ENCODE measurements around the gene GMEB2.
"Not testable (repeated sequence)": the region's sequence is repeated elsewhere in the genome, so short reads cannot be mapped to it uniquely, and the experiment has no call there.

Gene GMEB2

DNA sequence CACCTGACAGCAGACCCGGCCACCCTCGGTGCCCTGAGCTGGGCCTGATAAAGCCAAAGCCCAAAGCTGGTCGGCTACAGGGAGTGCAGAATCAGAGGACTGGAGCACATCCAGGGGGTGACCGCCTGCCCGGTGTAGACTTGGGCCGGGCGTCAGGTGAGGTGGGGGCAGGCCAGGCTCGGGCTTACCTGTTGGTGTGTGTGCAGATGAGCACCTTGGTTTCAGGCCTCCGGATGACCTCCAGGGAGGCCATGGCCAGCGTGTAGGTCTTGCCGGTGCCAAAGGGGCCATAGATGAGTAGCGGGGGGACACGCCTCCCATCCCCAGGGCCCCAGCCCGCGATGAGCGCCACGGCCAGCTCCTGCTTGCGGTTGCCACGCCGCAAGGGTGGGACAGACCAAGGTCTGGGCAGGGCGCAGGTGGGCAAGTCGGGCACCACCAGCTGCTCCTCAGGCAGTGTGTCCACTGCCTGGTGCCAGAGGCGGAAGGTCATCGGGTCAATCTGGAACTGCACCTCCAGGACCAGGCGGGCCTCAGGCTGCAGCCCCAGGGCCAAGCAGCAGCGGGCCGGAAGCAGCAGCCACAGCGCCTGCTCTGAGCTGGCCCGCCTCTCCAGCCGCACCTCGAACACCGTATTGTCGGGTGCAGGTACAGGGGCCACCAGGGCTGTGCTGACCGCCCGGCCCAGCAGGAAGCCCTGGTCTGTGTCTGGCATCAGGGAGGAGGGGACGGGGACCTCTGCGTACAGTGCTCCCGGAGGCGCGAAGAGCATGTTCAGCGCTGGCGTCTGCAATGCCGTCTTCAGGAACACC is 58.5 kb downstream of the GMEB2 start:
- DNase-seq: no peak

- DNase-seq: no peak
Observed at GRCh38 chr20:63567386-63568169, 59.3 kb downstream of the GMEB2 start.

DNA sequence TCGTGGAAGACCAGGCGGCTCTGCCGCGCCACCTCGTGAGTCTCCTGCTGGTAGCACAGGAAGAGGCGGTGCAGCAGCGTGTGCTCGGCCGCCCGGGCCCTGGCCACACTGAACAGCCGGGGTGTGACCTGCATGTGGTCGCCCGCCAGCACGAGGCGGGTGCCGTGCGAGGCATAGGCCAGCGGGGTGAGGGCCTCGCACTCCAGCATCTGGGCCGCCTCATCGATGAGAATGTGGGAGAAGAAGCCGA is 59.8 kb downstream of the GMEB2 start:
- no peak for DNase-seq

DNA sequence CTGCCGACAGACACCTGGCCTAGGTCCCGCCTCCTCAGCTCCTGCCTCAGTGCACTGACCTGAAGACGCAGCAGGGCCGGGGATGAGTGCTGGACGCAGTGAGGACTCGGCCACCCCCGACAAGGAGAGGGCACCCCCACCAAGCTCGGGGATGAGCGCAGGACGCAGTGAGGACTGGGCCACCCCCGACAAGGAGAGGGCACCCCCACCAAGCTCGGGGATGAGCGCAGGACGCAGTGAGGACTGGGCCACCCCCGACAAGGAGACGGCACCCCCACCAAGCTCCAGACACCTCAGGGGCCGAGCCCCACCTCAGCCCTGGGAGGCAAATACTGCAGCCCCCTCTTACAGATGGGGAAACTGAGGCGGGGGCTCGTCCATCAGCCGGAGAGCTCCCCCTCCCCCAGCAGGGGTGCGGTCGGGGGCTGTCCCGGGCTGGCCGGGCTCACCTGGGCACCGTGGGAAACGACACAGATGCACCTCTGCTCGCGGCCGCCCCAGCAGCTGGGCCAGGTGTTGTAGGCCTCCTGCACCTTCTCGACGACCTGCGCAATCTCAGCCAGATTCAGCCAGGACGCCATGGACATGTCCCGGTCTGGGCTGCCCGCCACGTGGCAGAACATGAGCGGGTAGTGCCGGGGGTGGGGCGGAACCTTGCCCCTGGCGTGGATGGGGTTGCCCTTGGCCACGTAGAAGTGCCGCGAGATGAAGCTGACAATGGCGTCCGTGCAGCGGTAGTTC is 60.3 kb downstream of the GMEB2 start:
- DNase-seq: no peak

DNA sequence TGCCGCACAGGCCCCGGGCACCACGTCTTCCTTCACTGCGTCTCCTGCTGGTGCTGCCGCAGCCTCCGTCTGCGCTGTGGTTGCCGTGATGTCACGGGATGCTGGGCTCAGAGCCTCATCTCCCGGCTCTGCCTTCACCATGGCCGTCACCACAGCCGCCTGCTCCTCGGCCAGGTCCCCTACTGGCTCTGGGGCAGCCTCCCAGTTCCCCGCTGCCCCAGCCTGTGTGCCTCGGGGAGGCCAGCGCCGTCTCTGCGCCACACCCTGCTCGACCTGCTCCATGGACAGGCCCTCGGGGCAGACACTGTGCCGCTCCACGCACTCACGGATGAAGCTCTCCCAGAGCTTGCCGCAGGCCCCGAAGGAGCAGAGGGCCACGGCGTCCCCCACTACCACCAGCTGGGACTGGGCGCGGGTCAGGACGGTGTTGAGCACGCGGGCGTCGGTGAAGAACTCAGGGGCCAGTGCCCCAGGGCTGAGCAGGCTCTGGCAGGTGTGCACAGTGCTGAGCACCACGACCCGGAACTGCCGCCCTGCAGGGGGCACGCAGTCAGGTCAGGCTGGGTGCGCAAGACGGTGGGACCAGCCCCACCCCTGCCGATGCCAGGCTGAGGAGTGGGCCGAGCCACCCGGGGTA is 61.1 kb downstream of the GMEB2 start:
- DNase-seq: no peak

- DNase-seq: no peak
Observed at GRCh38 chr20:63565021-63565698, 61.7 kb downstream of the GMEB2 start.

GRCh38 chr20:63564036-63564810 is 62.7 kb downstream of the GMEB2 start:
- DNase-seq: no peak

GRCh38 chr20:63563225-63563935 is 63.5 kb downstream of the GMEB2 start:
- DNase-seq: no peak

- no peak for DNase-seq
Observed at GRCh38 chr20:63562461-63563224, 64.3 kb downstream of the GMEB2 start.

GRCh38 chr20:63561624-63562396 is 65.1 kb downstream of the GMEB2 start:
- DNase-seq: no peak

DNA sequence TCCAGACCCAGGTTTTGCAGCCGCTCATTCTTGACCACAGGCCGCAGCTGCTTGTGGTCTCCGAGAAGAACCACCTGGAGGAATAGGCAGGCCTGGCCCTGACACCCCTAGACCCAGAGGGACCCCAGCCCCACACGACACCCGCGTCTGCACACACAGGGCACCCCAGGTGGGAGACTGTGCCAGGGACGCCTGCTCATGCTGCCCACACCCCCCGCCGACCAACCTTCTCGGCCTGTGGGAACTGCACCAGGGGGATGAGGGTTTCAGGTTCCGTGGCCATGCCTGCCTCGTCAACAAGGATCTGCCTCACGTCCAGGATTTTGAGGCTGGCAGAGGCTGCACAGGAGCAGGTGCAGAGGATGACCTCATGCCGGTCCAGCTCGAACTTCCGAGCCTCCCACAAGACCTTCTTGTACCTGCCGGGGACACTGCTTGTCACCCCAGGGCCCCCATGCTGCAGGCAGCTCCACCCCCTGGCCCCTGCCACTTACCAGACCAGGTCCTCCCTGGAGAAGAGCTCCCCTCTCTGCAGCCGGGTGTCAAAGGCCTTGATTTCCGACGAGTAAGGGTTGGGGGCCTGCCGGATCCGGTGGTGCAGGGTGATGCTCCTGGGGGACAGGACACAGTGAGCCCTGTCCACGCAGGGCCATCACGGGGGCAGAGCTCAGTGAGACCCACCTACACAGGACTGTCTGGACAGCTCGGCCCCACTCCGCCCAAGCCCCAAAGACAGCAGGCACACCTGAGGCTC is 65.9 kb downstream of the GMEB2 start:
- no peak for DNase-seq

DNA sequence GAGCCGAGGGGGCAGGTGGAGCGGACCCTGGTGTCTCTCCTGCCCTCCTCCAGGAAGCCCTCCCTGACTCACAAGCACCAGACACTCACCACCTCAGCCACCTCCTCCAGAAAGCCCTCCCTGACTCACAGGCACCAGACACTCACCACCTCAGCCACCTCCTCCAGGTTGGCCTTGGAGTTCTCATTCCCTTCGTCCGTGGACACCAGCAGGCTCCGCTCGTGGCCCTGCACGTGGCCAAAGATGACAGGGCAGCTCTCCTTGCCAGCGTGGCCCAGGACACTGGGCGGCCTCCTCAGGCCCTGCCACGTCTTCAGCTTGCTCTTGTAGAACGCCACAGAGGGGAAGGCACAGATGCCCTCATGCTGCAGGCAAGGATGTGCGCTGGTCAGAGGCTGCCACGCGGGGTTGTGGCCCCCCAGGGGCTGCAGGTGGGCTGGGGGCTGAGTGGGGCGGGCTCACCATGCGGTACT is 66.5 kb downstream of the GMEB2 start:
- no peak for DNase-seq

DNA sequence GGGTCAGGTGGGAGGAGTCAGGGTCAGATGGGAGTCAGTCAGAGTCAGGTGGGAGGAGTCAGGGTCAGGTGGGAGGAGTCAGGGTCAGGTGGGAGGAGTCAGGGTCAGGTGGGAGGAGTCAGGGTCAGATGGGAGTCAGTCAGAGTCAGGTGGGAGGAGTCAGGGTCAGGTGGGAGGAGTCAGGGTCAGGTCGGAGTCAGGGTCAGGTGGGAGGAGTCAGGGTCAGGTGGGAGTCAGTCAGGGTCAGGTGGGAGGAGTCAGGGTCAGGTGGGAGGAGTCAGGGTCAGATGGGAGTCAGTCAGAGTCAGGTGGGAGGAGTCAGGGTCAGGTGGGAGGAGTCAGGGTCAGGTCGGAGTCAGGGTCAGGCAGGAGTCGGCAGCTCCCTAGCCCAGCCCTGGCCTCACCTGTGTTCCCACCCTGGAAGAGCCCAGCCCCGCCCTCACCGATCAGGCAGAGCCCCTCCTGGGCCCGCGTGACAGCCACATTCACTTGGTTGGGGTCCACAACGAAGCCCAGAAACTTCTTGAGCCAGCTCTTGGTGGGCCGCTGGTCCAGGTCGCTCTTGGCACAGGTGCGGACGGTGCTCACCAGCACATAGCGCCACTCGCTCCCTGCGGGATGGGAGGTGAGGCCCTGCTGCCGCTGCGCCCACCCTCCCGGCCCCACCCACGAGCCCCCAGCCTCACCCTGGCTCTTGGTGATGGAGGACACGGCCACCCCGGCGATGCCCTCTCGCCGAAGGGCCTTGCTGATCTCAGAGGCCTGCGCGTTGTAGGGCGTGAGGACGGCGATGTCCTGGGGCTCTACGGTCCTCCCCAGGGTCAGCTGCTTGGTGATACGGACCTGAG is 67.2 kb downstream of the GMEB2 start:
- not testable (repeated sequence) for DNase-seq

- no peak for DNase-seq
Observed at GRCh38 chr20:63558804-63559484, 68.0 kb downstream of the GMEB2 start.

GRCh38 chr20:63557481-63557891 is 69.4 kb downstream of the GMEB2 start:
- DNase-seq: no peak

GRCh38 chr20:63556873-63557478 is 69.9 kb downstream of the GMEB2 start:
- no peak for DNase-seq
